Subcutaneous adipose tissue (tissue), 4 donors: ENCODE data around the gene CROCC2. TPM values are rescaled to one million over a fixed set of nuclear protein-coding genes. Genes with fewer than 3 reads are reported as not detected.

Source experiments
- total RNA-seq, 4 donors: library from RNA; depleted of rRNA; stranded (reverse); fragments of >200 nt; gene quantifications; one replicate each; pipeline ENCODE4 v1.1.0, GENCODE V29; 2016
- TF ChIP-seq, protein P1 (sequence below): fragments of 450-650 bp; IDR thresholded peaks from one replicate; pipeline ENCODE4 v1.5.1; 2016; ENCODE audit warnings: low read depth, mild to moderate bottlenecking, control low read depth, antibody characterized with exemption, moderate library complexity

Gene CROCC2
- total RNA-seq, 4 donors from 2014 or later: not detected

DNA sequence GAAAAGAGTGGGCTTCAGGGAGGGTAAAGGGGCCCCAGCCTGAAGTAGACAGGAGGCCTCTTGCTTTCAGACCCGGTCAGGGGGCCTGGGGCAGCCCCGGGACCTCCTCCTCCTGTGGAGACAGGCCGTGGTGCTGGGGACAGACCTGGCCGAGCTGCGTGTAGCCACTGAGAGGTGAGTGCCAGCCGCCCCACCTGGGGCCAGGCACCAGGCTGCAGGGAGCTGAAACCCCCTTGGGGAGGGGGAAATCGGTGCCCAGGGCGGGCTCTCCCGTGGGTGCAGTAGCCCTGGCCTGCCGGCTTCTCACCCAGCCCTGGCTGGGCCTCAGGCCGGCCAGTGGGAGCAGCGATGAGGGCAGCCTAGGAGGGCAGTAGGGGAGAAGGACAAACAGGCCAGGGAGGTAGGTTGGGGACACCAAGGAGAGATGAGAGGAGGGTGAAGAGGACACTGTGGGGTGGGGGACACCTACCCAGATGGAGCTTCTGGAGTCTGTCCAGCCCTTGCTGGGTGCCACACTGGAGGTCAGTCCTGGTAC is 24.0 kb downstream of the CROCC2 start:
- TF ChIP-seq, protein P1, sequence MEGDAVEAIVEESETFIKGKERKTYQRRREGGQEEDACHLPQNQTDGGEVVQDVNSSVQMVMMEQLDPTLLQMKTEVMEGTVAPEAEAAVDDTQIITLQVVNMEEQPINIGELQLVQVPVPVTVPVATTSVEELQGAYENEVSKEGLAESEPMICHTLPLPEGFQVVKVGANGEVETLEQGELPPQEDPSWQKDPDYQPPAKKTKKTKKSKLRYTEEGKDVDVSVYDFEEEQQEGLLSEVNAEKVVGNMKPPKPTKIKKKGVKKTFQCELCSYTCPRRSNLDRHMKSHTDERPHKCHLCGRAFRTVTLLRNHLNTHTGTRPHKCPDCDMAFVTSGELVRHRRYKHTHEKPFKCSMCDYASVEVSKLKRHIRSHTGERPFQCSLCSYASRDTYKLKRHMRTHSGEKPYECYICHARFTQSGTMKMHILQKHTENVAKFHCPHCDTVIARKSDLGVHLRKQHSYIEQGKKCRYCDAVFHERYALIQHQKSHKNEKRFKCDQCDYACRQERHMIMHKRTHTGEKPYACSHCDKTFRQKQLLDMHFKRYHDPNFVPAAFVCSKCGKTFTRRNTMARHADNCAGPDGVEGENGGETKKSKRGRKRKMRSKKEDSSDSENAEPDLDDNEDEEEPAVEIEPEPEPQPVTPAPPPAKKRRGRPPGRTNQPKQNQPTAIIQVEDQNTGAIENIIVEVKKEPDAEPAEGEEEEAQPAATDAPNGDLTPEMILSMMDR: no peak

DNA sequence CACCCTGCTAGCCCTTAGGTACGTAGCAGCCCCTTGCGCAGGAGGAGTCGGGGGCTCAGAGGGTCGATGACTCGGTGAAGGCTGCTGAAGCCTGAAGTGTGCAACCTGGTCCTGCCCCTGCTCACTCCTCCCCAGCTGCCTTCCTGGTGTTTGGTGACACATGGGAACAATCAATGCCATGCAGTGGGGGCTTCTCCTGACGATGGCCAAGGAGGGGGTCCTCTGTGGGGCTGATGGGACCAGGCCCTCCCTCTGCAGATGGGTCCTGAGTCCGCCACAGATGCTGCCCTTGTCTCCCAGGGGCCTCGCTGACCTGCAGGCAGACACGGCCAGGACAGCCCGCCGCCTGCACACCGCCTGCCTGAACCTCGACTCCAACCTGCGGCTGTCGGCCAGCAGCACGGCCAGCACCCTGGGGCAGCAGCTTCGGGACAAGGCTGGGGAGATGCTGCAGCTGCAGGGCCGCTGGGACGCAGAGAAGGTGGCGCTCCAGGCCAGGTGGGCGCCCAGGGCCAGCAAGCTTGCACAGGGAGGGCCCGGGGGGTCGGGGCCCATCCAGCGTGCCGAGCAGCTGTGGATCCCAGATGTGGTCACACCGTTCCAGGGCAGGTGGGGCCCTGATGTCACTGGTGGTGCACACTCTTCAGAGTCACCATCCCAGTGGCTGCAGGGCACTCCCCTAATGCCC is 24.6 kb downstream of the CROCC2 start:
- TF ChIP-seq, protein P1: no peak

DNA sequence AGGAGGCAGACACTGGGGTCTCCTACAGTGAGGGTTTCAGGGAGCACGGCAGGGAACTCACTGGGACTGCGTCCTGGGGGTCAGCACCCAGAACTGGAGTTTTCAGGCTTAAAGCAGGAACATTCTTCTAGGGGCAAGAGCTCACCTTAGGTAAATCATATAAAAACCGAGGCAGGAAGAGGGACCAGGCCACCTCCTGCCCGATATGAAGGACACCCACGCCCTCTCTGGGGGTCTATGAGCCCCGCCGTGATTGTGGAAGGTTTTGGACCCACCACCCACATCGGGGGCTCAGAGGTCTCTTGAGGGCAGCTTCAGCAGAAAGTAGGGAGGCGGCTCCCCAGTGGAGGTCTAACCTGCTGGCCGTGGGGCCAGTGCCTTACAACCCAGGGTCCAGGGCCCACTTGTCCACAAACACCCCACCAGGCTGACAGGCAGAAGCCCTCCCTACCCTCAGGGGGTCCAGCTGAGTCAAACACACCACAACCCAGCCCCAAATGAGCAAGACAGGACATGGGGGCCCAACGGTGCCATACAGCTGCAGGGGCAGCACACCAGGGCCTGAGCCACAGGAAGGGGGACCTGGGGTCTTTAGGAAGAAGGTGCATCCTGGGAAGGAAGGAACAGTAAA is 25.3 kb downstream of the CROCC2 start:
- TF ChIP-seq, protein P1: no peak

DNA sequence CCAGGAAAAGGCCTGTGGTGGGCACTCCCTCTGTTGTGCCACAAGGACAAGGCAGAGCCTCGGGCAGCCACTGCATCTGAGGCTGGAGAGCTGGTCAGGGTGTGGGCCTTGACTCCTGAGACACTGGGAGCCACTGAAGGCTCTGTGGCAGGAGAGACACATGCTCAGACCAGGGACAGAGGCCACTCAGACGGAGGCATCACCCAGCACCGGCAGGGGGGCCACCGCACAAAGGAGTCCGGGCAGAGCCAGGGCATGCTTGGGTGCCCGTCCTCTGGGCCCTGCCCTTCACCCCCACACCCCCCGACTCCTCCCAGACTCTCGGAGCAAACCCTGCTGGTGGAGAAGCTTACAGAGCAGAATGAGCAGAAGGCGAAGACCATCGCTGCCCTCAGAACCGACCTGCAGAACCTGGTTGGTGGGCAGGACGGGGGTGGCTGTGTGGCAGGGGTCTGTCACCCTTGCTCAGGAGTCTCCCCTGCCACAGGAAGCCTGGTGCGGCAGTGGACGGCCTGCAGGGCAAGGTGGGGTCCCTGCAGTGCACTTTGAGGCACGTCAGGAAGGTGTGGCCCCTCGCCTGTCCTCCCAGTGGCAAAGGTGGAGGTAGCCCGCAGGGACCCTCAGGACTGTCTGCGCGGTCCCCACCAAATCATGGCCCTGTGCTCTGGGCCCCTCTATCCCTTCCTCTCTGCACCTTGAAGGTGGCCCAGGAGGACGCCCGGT is 26.0 kb downstream of the CROCC2 start:
- TF ChIP-seq, protein P1: no peak

DNA sequence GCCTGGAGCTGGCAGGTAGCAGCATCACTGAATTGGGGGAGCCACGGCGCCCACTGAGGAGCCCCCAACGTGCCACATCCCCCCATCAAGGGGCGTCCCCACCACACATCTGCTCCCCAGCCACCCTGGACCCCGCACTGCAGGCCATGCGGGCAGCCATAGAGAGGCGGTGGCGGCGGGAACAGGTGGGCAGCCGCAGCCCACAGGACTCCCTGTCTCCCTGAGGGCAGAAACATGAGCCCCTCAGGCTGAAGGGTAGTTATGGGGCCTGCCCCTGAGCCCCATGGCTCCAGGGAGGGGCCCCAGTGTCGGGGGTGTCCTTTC is 26.6 kb downstream of the CROCC2 start:
- TF ChIP-seq, protein P1: no peak

DNA sequence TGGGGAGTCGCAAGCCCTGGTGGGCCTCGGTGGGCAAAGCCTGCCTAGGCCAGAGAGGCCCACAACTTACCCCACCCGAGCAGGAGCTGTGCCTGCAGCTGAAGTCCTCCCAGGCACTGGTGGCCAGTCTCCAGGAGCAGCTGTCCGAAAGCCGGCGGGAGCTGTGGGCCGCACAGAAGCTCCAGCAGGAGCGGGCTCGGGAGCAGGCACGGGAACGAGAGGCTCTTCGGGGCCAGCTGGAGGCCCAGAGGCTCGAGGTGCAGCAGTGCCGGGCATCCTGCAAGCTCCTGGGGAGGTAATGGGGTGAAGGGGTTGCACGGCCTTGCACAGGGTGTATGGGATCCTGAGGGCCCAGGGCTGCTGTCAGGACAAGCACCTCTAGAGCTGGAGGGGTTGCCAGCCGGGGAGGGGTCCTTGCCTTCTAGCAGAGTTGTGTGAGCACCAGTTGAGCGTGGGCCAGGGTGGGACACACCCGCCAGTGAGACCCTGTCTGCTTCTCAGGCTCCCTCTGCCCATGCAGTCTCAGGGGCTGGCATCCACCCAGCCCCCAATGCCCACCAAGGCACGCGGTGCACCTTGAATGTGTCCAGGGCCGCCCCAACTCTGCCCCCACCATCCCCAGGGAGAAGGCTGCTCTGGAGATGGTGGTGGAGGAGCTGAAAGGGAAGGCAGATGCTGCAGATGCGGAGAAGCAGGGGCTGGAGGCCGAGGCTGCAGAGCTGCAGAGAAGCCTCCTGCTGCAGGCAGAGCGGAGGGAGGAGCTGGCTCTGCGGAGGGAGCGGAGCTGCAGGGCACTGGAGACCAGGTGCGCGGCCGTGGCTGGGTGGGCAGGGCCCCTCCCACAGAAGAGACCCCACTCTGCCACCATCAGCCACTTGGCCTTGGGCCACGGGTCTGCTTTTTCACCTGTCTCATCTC is 27.2 kb downstream of the CROCC2 start:
- TF ChIP-seq, protein P1: no peak
